GM12872 (cell line): Measurements from ENCODE around the gene GID4.

Experiments used
- TF ChIP-seq, protein P1 (sequence below): IDR thresholded peaks from 3 replicates; pipeline ENCODE4 v1.5.1; 2011; ENCODE audit warnings: low read depth, mild to moderate bottlenecking, low read length, moderate library complexity; ENCODE audit not compliant: insufficient read depth

Gene GID4

DNA sequence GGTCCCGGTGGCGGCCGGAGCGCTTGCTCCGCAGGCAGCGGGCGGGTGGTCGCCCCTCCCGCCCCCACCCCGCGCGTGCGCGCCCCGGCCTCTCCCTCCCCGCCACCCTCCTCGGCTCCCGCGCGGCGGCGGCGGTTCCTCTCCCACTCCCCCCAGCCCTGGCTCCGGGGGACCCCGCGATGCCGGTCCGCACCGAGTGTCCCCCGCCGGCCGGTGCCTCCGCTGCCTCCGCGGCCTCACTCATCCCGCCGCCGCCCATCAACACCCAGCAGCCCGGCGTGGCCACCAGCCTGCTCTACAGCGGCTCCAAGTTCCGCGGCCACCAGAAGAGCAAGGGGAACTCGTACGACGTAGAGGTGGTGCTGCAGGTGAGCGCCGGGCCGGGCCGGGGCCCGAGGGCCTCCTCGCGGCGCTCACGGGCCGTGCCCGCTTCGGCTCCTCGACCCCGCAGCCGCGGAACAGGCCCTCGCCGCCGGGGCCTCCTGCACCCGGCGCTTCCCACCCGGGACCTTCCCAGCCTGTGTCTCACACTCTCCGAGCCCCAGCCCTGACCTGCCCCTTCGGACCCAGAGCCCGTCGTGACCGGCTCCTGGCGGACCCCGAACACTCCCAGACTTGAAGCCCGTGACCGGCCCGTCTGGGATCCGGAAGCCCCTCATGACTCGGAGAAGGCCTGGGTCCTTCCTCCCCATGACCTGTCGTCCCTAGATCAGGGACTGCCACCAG is 490 bp downstream of the GID4 start:
- TF ChIP-seq, protein P1, sequence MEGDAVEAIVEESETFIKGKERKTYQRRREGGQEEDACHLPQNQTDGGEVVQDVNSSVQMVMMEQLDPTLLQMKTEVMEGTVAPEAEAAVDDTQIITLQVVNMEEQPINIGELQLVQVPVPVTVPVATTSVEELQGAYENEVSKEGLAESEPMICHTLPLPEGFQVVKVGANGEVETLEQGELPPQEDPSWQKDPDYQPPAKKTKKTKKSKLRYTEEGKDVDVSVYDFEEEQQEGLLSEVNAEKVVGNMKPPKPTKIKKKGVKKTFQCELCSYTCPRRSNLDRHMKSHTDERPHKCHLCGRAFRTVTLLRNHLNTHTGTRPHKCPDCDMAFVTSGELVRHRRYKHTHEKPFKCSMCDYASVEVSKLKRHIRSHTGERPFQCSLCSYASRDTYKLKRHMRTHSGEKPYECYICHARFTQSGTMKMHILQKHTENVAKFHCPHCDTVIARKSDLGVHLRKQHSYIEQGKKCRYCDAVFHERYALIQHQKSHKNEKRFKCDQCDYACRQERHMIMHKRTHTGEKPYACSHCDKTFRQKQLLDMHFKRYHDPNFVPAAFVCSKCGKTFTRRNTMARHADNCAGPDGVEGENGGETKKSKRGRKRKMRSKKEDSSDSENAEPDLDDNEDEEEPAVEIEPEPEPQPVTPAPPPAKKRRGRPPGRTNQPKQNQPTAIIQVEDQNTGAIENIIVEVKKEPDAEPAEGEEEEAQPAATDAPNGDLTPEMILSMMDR = no peak

DNA sequence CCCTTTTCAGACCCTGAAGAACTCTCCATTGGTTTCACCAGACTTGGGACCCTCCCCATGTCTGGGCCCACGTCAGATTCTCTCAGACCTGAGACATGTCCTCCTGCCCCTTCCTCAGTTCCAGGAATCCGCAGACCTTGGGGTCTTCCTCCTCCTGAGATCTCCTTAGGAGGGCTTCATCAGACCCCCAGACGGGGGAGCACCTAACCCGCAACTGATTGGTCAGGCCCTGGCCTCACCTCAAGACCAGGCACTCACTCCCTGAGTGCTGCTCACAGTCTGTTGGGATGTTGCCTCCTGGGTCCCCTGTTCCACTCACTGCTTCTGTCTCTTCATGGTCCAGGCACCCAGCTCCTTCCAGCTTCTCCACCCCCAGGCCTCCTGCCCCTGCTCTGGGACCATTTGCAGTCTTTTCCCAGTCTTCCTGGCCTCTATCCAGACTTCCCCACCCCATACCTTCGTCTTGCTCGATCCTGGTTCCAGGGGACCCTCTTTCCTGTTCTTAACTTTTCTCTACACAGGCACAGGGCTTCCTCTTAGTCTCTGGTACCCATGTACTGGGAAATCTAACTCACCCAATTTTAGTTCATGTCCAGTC is 1.2 kb downstream of the GID4 start:
- TF ChIP-seq, protein P1 = no peak

DNA sequence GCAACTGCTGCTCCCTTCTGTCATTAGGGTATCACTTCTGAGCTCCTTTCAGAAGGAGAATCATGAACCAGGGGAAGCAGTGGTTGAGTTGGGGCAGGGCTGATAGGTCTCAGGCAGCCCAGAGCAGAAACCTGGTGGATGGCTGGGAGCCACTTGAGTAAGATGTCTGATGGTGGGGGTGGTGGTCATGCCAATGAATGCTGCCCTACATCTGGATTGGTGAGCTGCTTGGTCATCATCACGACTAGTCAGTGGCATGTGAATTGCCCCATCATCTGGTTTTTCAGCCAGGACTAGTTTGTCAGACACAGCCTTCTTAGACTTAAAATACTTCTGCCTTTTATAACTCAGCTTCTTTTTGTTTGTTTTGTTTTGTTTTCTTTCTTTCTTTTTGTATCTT is 2.6 kb downstream of the GID4 start:
- TF ChIP-seq, protein P1 = no peak

DNA sequence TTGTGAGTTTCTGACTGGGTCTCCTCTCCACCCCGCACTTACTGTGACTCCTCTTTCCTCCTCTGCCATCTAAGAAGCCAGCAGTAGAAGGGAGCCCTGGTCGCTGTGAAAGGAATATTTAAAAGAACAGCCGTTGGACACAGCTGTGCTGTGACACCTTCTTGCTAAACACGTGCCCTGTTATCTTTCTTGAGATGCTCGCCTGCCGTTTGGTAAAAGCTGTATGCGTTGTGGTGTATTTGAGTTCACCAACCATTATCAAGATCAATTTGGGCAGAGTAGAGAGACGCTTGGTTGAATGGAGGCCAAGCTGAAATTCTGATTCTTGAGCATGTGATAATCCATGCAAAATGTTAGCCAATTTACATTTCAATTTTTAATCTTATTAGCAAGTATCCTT is 3.8 kb downstream of the GID4 start:
- TF ChIP-seq, protein P1 = no peak

DNA sequence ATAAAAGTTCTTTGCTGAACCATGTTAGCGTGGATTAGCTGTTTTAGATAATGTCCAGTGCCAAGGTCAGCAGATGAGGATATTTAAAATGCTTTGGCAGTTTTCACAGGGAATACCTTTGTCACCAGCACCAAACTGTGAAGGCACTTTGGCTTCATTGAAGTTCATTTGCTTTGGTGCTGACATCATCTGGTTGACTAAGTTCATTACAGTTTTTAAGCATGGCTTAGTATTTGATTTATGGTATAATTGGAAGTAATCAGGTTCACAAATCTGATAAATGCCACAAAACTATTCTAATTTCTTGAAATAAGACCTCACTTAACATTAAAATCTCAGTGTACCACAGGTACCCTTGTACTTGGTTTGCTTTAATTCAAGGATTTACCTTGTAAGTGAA is 4.3 kb downstream of the GID4 start:
- TF ChIP-seq, protein P1 = peak; percentile 27; the same call in 1 of the 3 replicates

DNA sequence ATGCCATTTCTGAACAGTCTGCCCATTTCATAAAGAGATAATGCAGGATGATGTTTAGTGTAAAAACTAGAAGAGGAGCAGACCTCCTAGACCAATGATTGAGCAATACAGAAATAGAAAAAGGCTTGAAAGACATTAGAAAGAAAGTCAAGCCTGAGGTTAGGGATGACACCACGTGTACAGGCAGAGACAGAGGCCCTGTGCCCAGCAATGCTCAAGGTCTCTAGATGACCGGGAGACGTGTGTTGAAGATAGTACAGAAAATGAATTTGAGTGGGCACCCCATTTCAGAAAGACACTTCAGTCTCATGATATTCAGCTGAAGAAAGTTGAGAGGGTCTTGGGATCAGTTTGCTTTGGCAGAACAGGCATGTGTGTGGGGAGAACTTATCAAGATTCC is 5.4 kb downstream of the GID4 start:
- TF ChIP-seq, protein P1 = no peak

DNA sequence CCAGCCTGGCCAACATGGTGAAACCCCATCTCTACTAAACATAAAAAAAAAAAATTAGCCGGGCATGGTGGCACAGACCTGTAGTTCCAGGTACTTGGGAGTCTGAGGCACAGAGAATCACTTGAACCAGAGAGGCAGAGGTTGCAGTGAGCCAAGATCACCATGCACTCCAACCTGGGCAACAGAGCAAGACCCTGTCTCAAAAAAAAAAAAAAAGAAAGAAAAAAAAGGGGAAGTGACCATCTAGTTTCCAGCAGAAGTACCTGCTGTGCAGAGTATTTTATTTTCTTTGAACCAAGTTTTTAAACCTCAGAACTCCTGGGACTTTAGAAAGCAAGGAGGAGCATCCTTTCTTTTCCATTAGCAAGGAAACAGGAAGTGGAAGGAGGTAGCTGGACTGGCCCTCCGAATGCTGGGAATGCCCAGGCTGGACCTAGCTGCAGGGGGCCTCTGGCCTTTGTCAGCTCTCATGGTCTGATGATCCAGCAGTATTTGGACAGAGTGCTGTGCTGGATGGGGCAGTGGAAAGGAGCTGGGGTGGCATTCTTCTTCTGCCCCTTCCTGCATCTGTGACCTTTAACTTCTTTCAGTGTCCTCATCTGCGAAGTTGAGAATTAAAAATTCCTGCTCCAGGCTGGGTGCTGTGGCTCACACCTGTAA is 6.6 kb downstream of the GID4 start:
- TF ChIP-seq, protein P1 = no peak
